ENCODE results near the gene CLASP2. TPM values are rescaled to one million over a fixed set of nuclear protein-coding genes. Genes with fewer than 3 reads are reported as not detected.

CLASP2 gene
- total RNA-seq, 1 experiment from 2014 or later: 36.5 TPM

- POLR2A ChIA-PET (ENCODE audit: unreplicated experiment): no interaction called here
- DNase-seq: no peak
- intact Hi-C loops (cut with micrococcal nuclease; ENCODE audit: unreplicated experiment): no loop called here
- Histone ChIP-seq H3K4me2 (no peak overlapping the region), H3K4me3 (no peak overlapping the region), H3K4me1 (replicated peaks; ENCODE audit: insufficient read depth) (peaks cover 18% of the 10 kb centered on the region), H3K79me2 (ENCODE audit: low read depth) (no peaks in the 10 kb centered on the region), H3K9me3 (ENCODE audit: insufficient read depth, low read depth) (no peaks in the 10 kb centered on the region), H3K36me3 (ENCODE audit: low read depth) (no peaks in the 10 kb centered on the region), H3K27ac (no peak overlapping the region), H2AFZ (no peak overlapping the region), H4K20me1 (ENCODE audit: insufficient read depth) (no peaks in the 10 kb centered on the region), H3F3A (ENCODE audit: insufficient read depth, low read depth) (peaks cover 4% of the 10 kb centered on the region; the same call in 1 of the 2 replicates), H3K27me3 (ENCODE audit: insufficient read depth, low read depth) (no peaks in the 10 kb centered on the region), H3K9me2 (ENCODE audit: insufficient read depth) (no peaks in the 10 kb centered on the region)
- no peak for TF ChIP-seq EZH2 (IDR thresholded peaks at IDR 0.05; ENCODE audit: low read depth)
- no peak for TF ChIP-seq CTCF (conservative IDR thresholded peaks at IDR 0.05)
- CTCF ChIA-PET: no interaction called here
- BruUV-seq (replicated peaks): no TSS peak
Measured at GRCh38 chr3:33659856-33660434, 58.1 kb downstream of the CLASP2 start.

- H3K79me2 ChIP-seq (ENCODE audit: low read depth): no peaks in the 10 kb centered on the region
- no peaks in the 10 kb centered on the region for H3K9me2 ChIP-seq (ENCODE audit: insufficient read depth)
- H3K4me3 ChIP-seq: no peak overlapping the region
- H3K4me1 ChIP-seq (replicated peaks; ENCODE audit: insufficient read depth): peaks cover 12% of the 10 kb centered on the region
- H3K27ac ChIP-seq: no peak overlapping the region
- H3K4me2 ChIP-seq: no peak overlapping the region
- TF ChIP-seq EZH2 (IDR thresholded peaks at IDR 0.05; ENCODE audit: low read depth) (no peak), CTCF (conservative IDR thresholded peaks at IDR 0.05) (no peak)
- no peak for DNase-seq
- ChIA-PET POLR2A (ENCODE audit: unreplicated experiment) (no interaction called here), CTCF (no interaction called here)
- H3K36me3 ChIP-seq (ENCODE audit: low read depth): no peaks in the 10 kb centered on the region
- no peaks in the 10 kb centered on the region for H3K9me3 ChIP-seq (ENCODE audit: insufficient read depth, low read depth)
- no peaks in the 10 kb centered on the region; the same call in 1 of the 2 replicates for H4K20me1 ChIP-seq (ENCODE audit: insufficient read depth)
- H2AFZ ChIP-seq: no peak overlapping the region
- H3F3A ChIP-seq (ENCODE audit: insufficient read depth, low read depth): no peaks in the 10 kb centered on the region
- BruUV-seq (replicated peaks): no TSS peak
- no peaks in the 10 kb centered on the region for H3K27me3 ChIP-seq (ENCODE audit: insufficient read depth, low read depth)
- intact Hi-C loops (cut with micrococcal nuclease; ENCODE audit: unreplicated experiment): no loop called here
Measured at GRCh38 chr3:33658991-33659848, 58.8 kb downstream of the CLASP2 start.

- intact Hi-C loops (cut with micrococcal nuclease; ENCODE audit: unreplicated experiment): no loop called here
- no peak for DNase-seq
- no peaks in the 10 kb centered on the region for H3K9me3 ChIP-seq (ENCODE audit: insufficient read depth, low read depth)
- no peak overlapping the region for H3K27ac ChIP-seq
- TF ChIP-seq EZH2 (IDR thresholded peaks at IDR 0.05; ENCODE audit: low read depth) (no peak), CTCF (conservative IDR thresholded peaks at IDR 0.05) (no peak)
- no peaks in the 10 kb centered on the region for H3K79me2 ChIP-seq (ENCODE audit: low read depth)
- no TSS peak for BruUV-seq (replicated peaks)
- H3K36me3 ChIP-seq (ENCODE audit: low read depth): no peaks in the 10 kb centered on the region
- H3K4me1 ChIP-seq (replicated peaks; ENCODE audit: insufficient read depth): peaks cover 6% of the 10 kb centered on the region; the same call in 1 of the 2 replicates
- no peaks in the 10 kb centered on the region; the same call in 1 of the 2 replicates for H4K20me1 ChIP-seq (ENCODE audit: insufficient read depth)
- ChIA-PET POLR2A (ENCODE audit: unreplicated experiment) (no interaction called here), CTCF (no interaction called here)
- H3K9me2 ChIP-seq (ENCODE audit: insufficient read depth): no peaks in the 10 kb centered on the region
- H3K27me3 ChIP-seq (ENCODE audit: insufficient read depth, low read depth): no peaks in the 10 kb centered on the region
- no peak overlapping the region for H2AFZ ChIP-seq
- H3K4me3 ChIP-seq: no peak overlapping the region
- no peak overlapping the region for H3K4me2 ChIP-seq
- no peaks in the 10 kb centered on the region for H3F3A ChIP-seq (ENCODE audit: insufficient read depth, low read depth)
Measured at GRCh38 chr3:33658621-33658990, 59.4 kb downstream of the CLASP2 start.
